ENCODE data around the gene SLC2A6.

DNA sequence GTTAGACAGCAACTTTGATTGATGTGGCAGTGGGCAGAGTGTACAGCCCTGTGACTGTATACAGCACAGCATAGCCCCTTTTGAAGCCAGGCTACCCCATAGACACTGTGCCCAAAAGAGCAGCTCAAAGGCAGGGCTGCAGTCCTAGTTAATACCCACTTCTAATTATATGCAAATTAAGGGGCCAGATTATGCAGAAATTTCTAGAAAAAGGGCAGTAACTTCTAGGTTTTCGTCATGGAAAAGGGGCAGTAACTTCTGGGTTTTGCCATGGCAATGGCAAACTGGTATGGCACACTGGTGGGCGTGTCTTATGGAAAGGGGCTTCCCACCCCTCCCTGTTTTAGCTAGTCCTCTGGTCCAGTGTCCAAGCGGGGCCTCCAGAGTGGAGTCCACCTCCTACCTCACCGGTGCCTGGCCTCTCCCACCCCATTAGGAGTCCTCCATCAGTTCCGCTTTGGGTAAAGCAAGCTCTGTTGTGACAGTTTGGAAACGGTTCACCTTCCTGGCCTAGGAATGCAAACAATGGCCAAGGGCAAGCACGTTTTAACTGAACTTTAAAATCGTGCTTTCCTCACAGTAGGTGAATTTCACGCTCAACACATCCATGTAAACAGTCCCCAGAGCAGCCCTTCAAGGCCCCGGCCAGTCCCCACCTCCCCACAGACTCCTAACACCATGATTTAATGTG is 51.1 kb downstream of the SLC2A6 start:
- TF ChIP-seq, protein P1, sequence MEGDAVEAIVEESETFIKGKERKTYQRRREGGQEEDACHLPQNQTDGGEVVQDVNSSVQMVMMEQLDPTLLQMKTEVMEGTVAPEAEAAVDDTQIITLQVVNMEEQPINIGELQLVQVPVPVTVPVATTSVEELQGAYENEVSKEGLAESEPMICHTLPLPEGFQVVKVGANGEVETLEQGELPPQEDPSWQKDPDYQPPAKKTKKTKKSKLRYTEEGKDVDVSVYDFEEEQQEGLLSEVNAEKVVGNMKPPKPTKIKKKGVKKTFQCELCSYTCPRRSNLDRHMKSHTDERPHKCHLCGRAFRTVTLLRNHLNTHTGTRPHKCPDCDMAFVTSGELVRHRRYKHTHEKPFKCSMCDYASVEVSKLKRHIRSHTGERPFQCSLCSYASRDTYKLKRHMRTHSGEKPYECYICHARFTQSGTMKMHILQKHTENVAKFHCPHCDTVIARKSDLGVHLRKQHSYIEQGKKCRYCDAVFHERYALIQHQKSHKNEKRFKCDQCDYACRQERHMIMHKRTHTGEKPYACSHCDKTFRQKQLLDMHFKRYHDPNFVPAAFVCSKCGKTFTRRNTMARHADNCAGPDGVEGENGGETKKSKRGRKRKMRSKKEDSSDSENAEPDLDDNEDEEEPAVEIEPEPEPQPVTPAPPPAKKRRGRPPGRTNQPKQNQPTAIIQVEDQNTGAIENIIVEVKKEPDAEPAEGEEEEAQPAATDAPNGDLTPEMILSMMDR (IDR thresholded peaks at IDR 0.05; ENCODE audit: insufficient read depth, low read length), result no peak
- no peak for TF ChIP-seq GABPA (IDR thresholded peaks at IDR 0.05; ENCODE audit: low read depth)

All from HL-60 (cell line).